Mesodermal cell (in vitro differentiated cells): ENCODE data around the gene INPP5D.
"Not testable (repeated sequence)": the region's sequence is repeated elsewhere in the genome, so short reads cannot be mapped to it uniquely, and the experiment has no call there.

ENCODE experiments used
- H3K27ac ChIP-seq: 2 replicates; pipeline ENCODE4 v1.7.0; 2013; ENCODE audit warnings: mild to moderate bottlenecking, low read depth, low read length, moderate library complexity; ENCODE audit not compliant: severe bottlenecking
- H3K36me3 ChIP-seq: 2 replicates; pipeline ENCODE4 v1.7.1; 2013; ENCODE audit warnings: mild to moderate bottlenecking, low read length, moderate library complexity; ENCODE audit not compliant: control insufficient read depth, insufficient read depth
- H3K4me1 ChIP-seq: one replicate; pipeline ENCODE4 v1.7.1; 2013; ENCODE audit warnings: mild to moderate bottlenecking, low read length; ENCODE audit not compliant: insufficient read depth, control insufficient read depth, poor library complexity, severe bottlenecking
- H3K4me3 ChIP-seq: 2 replicates; pipeline ENCODE4 v1.7.0; 2013; ENCODE audit warnings: low read length, control low read depth, mild to moderate bottlenecking; ENCODE audit not compliant: insufficient read depth, poor library complexity, severe bottlenecking; ENCODE audit errors: extremely low read depth
- H3K9me3 ChIP-seq: 2 replicates; pipeline ENCODE4 v1.7.1; 2013; ENCODE audit warnings: mild to moderate bottlenecking, low read length, moderate library complexity; ENCODE audit not compliant: control insufficient read depth
- WGBS, 2 experiments: methylation state at CpG; one replicate each; pipeline ENCODE4 v1.1.5; 2013; ENCODE audit warnings: missing lambda C conversion rate in 2 of 2; ENCODE audit not compliant: insufficient coverage in 2 of 2; 5-methylcytosine and 5-hydroxymethylcytosine counted together

The INPP5D gene

GRCh38 chr2:233044974-233045605, 15.1 kb upstream of the INPP5D start:
- Histone ChIP-seq H3K36me3 (no peaks in the 10 kb centered on the region), H3K27ac (no peak overlapping the region), H3K4me3 (no peak overlapping the region), H3K9me3 (no peaks in the 10 kb centered on the region), H3K4me1 (no peaks in the 10 kb centered on the region)
- WGBS, 2 experiments, result 85 to 89% methylated on average over 7 to 8 of the region's 9 CpGs

GRCh38 chr2:233047206-233047605, 12.9 kb upstream of the INPP5D start:
- H3K4me3 ChIP-seq, result no peak overlapping the region
- no peaks in the 10 kb centered on the region for H3K9me3 ChIP-seq
- H3K27ac ChIP-seq, result no peak overlapping the region
- no peaks in the 10 kb centered on the region for H3K4me1 ChIP-seq
- WGBS, 2 experiments, result 79 to 94% methylated on average over 2 to 3 of the region's 3 CpGs
- no peaks in the 10 kb centered on the region for H3K36me3 ChIP-seq

- no peaks in the 10 kb centered on the region for H3K9me3 ChIP-seq
- H3K4me1 ChIP-seq, result no peaks in the 10 kb centered on the region
- H3K4me3 ChIP-seq, result no peak overlapping the region
- H3K36me3 ChIP-seq, result no peaks in the 10 kb centered on the region
- 78 to 90% methylated on average over 9 of the region's 9 CpGs for WGBS, 2 experiments
- no peak overlapping the region for H3K27ac ChIP-seq
These were observed 12.5 kb upstream of the INPP5D start for GRCh38 chr2:233047667-233048066.

DNA sequence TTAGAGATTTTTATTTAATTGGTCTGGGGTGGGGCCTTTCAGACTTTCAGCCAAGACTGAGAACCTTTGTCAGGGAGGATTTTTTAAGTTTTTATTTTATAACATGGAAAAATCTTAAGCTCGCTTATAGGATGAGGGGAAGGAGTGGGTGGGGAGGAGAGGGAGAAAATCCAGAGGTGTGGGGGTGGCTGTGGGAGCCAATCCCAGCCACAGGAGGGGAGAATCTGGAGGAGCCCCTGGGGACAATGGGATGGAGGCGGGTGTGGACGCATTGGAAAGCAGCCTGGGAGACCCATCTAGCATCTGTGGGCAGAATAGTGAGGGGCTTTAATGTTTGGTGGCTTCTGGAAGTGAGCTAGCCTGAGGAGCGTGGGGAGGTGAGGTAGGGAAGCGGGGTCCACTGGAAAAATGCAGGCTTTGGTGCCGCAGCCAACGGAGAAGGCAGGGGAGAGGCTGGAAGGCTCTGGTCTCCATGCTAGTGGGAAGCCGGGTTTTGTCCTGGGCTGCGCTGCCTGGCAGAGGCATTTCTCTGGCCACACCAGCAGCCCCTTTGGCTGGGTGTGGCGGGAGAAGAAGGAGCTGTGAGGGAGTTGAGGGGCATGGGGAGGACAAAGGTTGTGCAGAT, 11.5 kb upstream of the INPP5D start:
- Histone ChIP-seq H3K36me3 (no peaks in the 10 kb centered on the region), H3K27ac (no peak overlapping the region), H3K9me3 (no peaks in the 10 kb centered on the region), H3K4me3 (no peak overlapping the region), H3K4me1 (no peaks in the 10 kb centered on the region)
- WGBS, 2 experiments, result 77 to 89% methylated on average over 5 to 10 of the region's 10 CpGs

GRCh38 chr2:233049194-233049761, 10.9 kb upstream of the INPP5D start:
- Histone ChIP-seq H3K4me3 (no peak overlapping the region), H3K9me3 (no peaks in the 10 kb centered on the region), H3K36me3 (no peaks in the 10 kb centered on the region), H3K4me1 (no peaks in the 10 kb centered on the region), H3K27ac (no peak overlapping the region)
- WGBS, 2 experiments, result 60 to 63% methylated on average over 3 of the region's 4 CpGs

GRCh38 chr2:233051241-233052149, 8.6 kb upstream of the INPP5D start:
- Histone ChIP-seq H3K36me3 (no peaks in the 10 kb centered on the region), H3K4me3 (no peak overlapping the region), H3K9me3 (no peaks in the 10 kb centered on the region), H3K4me1 (no peaks in the 10 kb centered on the region), H3K27ac (no peak overlapping the region)
- WGBS, 2 experiments, result 20% methylated on average over 20 to 22 of the region's 24 CpGs

DNA sequence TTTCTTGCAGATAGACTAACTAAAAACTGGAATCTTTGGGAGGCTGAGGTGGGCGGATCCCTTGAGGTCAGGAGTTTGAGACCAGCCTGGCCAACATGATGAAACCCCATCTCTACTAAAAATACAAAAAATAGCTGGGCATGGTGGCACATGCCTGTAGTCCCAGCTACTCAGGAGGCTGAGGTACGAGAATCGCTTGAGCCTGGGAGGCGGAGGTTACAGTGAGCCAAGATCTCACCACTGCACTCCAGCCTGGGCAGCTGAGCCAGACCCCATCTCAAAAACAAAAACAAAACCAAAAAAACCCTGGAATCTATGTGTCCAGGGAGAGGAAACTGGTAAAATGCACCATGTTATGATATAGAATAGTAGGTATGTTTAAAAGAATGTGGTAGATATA, 7.6 kb upstream of the INPP5D start:
- not testable (repeated sequence) for H3K9me3 ChIP-seq, H3K4me3 ChIP-seq, H3K27ac ChIP-seq, H3K36me3 ChIP-seq, H3K4me1 ChIP-seq
- WGBS, 2 experiments, result 80 to 91% methylated on average over 2 to 4 of the region's 4 CpGs

GRCh38 chr2:233053928-233054784, 6.0 kb upstream of the INPP5D start:
- 31% methylated on average over 18 to 21 of the region's 22 CpGs for WGBS, 2 experiments
- Histone ChIP-seq H3K27ac (no peak overlapping the region), H3K36me3 (no peaks in the 10 kb centered on the region), H3K4me3 (no peak overlapping the region), H3K9me3 (no peaks in the 10 kb centered on the region), H3K4me1 (no peaks in the 10 kb centered on the region)

- Histone ChIP-seq H3K9me3 (no peaks in the 10 kb centered on the region), H3K36me3 (no peaks in the 10 kb centered on the region)
These were observed 4.8 kb upstream of the INPP5D start for GRCh38 chr2:233055362-233055761.

More at GRCh38 chr2:233055362-233055761, 4.8 kb upstream of the INPP5D start:
- no peaks in the 10 kb centered on the region for H3K4me1 ChIP-seq
- H3K4me3 ChIP-seq, result no peak overlapping the region
- 95 to 100% methylated on average over 2 of the region's 2 CpGs for WGBS, 2 experiments
- H3K27ac ChIP-seq, result no peak overlapping the region
